GM19351 (cell line): ENCODE measurements around the gene MZF1.

Experiments
- ATAC-seq: cut with Tn5 transposase; IDR thresholded peaks from one replicate; pipeline ENCODE4 v1.9.1; 2021; ENCODE audit warnings: mild to moderate bottlenecking, moderate library complexity; ENCODE audit not compliant: unreplicated experiment

Gene MZF1

GRCh38 chr19:58556622-58557220, 16.4 kb downstream of the MZF1 start:
- ATAC-seq: no peak

- ATAC-seq: no peak
These were observed 17.1 kb downstream of the MZF1 start for GRCh38 chr19:58555920-58556621.

GRCh38 chr19:58555369-58555885, 17.7 kb downstream of the MZF1 start:
- ATAC-seq: no peak

GRCh38 chr19:58554494-58555368, 18.4 kb downstream of the MZF1 start, which contains the start of gene CHMP2A:
Gene CHMP2A, minus strand, starts transcription at chr19:58555105. Its CDS starts 893 bp downstream, at chr19:58554212.
- no peak for ATAC-seq

- ATAC-seq: no peak
These were observed 19.2 kb downstream of the MZF1 start for GRCh38 chr19:58553799-58554493.

- ATAC-seq: no peak
These were observed 20.5 kb downstream of the MZF1 start for GRCh38 chr19:58552655-58553054.

- ATAC-seq: no peak
These were observed 21.3 kb downstream of the MZF1 start for GRCh38 chr19:58551577-58552471.

- ATAC-seq: no peak
These were observed 22.0 kb downstream of the MZF1 start for GRCh38 chr19:58551123-58551497.

GRCh38 chr19:58550362-58551122, 22.6 kb downstream of the MZF1 start:
- no peak for ATAC-seq

- no peak for ATAC-seq
These were observed 23.3 kb downstream of the MZF1 start for GRCh38 chr19:58549664-58550361.

GRCh38 chr19:58548859-58549663, 24.1 kb downstream of the MZF1 start:
- ATAC-seq: no peak

GRCh38 chr19:58547323-58548312, 25.5 kb downstream of the MZF1 start:
- ATAC-seq: no peak

- ATAC-seq: no peak
These were observed 27.1 kb downstream of the MZF1 start for GRCh38 chr19:58546019-58546530.

- ATAC-seq: no peak
These were observed 27.7 kb downstream of the MZF1 start for GRCh38 chr19:58545286-58546018.

GRCh38 chr19:58544591-58545285, 28.4 kb downstream of the MZF1 start:
- ATAC-seq: peak; percentile 42
